H1 (cell line): Measurements from ENCODE around the gene KNDC1. TPM values are rescaled to one million over a fixed set of nuclear protein-coding genes. Genes with fewer than 3 reads are reported as not detected.

ENCODE experiments used
- CTCF ChIA-PET: fragments of 300-600 bp; sonication (Branson Sonifier 250); formaldehyde crosslinking; loops from one replicate; lab custom pipeline; 2021; ENCODE audit not compliant: partially characterized antibody; lab: Charles Lee
- POLR2A ChIA-PET: fragments of 300-600 bp; sonication (Branson Sonifier 250); formaldehyde crosslinking; loops from one replicate; lab custom pipeline; 2021; ENCODE audit warnings: inconsistent platforms; ENCODE audit not compliant: partially characterized antibody; lab: Charles Lee
- DNase-seq, 2 experiments: peaks; one replicate each; pipeline versions ENCODE4 v3.0.0 to v3.0.0-alpha.2; 2010 to 2022; ENCODE audit warnings: low spot score in 2 of 2, low read depth in 1 of 2, mixed read lengths in 1 of 2
- FAIRE-seq: peaks from 2 replicates; lab custom pipeline; 2011; peaks lifted over from hg19 to GRCh38; lab: Jason Lieb, UNC
- H2AFZ ChIP-seq: 2 replicates; pipeline ENCODE4 v1.8.1; 2012; ENCODE audit warnings: low read length, inconsistent platforms
- H2AK5ac ChIP-seq: 2 replicates; pipeline ENCODE4 v1.6.1; 2013; ENCODE audit warnings: low read depth, low read length
- H2BK120ac ChIP-seq: replicated peaks from 2 replicates; pipeline ENCODE3; 2013; ENCODE audit warnings: low read depth, low read length, inconsistent platforms
- H2BK12ac ChIP-seq: 2 replicates; pipeline ENCODE4 v1.6.1; 2013; ENCODE audit warnings: low read depth, low read length
- H2BK15ac ChIP-seq: 2 replicates; pipeline ENCODE4 v1.6.1; 2013; ENCODE audit warnings: low read length
- H2BK20ac ChIP-seq: 2 replicates; pipeline ENCODE4 v1.6.1; 2013; ENCODE audit warnings: low read length
- H2BK5ac ChIP-seq: 2 replicates; pipeline ENCODE4 v1.6.1; 2013; ENCODE audit warnings: low read depth, low read length
- H3K14ac ChIP-seq: 2 replicates; pipeline ENCODE4 v1.6.1; 2013; ENCODE audit warnings: inconsistent platforms; ENCODE audit not compliant: insufficient read length
- H3K18ac ChIP-seq: 2 replicates; pipeline ENCODE4 v1.6.1; 2013; ENCODE audit warnings: low read length; ENCODE audit errors: extremely low read depth
- H3K23ac ChIP-seq: 2 replicates; pipeline ENCODE4 v1.6.1; 2013; ENCODE audit warnings: inconsistent platforms; ENCODE audit not compliant: insufficient read length
- H3K23me2 ChIP-seq: 2 replicates; pipeline ENCODE4 v1.6.1; 2013; ENCODE audit warnings: low read depth, low read length
- H3K27ac ChIP-seq: 2 replicates; pipeline ENCODE4 v1.6.1; 2011; ENCODE audit warnings: low read depth, low read length, inconsistent platforms
- H3K27me3 ChIP-seq, 4 experiments: replicated peaks in 1 of 4; 1 replicate in 1 of 4; 2 replicates in 3 of 4; pipeline versions ENCODE4 v1.6.1 to v1.8.1; 2011 to 2013; ENCODE audit warnings: low read length in 3 of 4, mild to moderate bottlenecking in 3 of 4, inconsistent platforms in 2 of 4, mixed read lengths in 2 of 4, moderate library complexity in 1 of 4; ENCODE audit not compliant: control insufficient read depth in 3 of 4, insufficient read depth in 3 of 4; ENCODE audit errors: extremely low read depth in 1 of 4
- H3K36me3 ChIP-seq, 4 experiments: 2 replicates each; pipeline versions ENCODE4 v1.6.1 to v1.8.1; 2011 to 2013; ENCODE audit warnings: mild to moderate bottlenecking in 4 of 4, low read length in 3 of 4, moderate library complexity in 2 of 4, control low read depth in 1 of 4, inconsistent platforms in 1 of 4; ENCODE audit not compliant: insufficient read depth in 4 of 4, control insufficient read depth in 2 of 4
- H3K4ac ChIP-seq: replicated peaks from 2 replicates; pipeline ENCODE3; 2013; ENCODE audit warnings: low read length, low read depth, mixed read lengths, inconsistent platforms; ENCODE audit not compliant: insufficient read length
- H3K4me1 ChIP-seq, 4 experiments: replicated peaks in 1 of 4; 1 replicate in 1 of 4; 2 replicates in 3 of 4; pipeline versions ENCODE4 v1.6.1 to v1.8.1; 2011 to 2013; ENCODE audit warnings: low read length in 3 of 4, inconsistent platforms in 2 of 4, mixed read lengths in 1 of 4; ENCODE audit not compliant: insufficient read depth in 4 of 4, control insufficient read depth in 3 of 4
- H3K4me2 ChIP-seq, 2 experiments: 2 replicates each; pipeline versions ENCODE4 v1.6.1 to v1.8.1; 2011 to 2013; ENCODE audit warnings: low read depth in 2 of 2, low read length in 2 of 2, control low read depth in 1 of 2, inconsistent platforms in 1 of 2, mild to moderate bottlenecking in 1 of 2; ENCODE audit not compliant: insufficient read depth in 1 of 2
- H3K4me3 ChIP-seq, 4 experiments: fragments of 200-600, 300-600 bp in 1 of 4; sonication (generic), shearing (Covaris generic), sonication (Bioruptor Twin) in 1 of 4; 2 replicates each; pipeline versions ENCODE4 v1.5.1 to v1.8.1; 2011 to 2016; ENCODE audit warnings: low read length in 4 of 4, low read depth in 3 of 4, control low read depth in 2 of 4, inconsistent platforms in 2 of 4, mild to moderate bottlenecking in 2 of 4, mixed read lengths in 1 of 4, moderate library complexity in 1 of 4; ENCODE audit not compliant: insufficient read depth in 2 of 4; ENCODE audit errors: extremely low read depth in 1 of 4
- H3K56ac ChIP-seq: replicated peaks from 2 replicates; pipeline ENCODE3; 2013; ENCODE audit warnings: low read depth, mild to moderate bottlenecking, mixed read lengths, low read length, inconsistent platforms; ENCODE audit not compliant: insufficient read length
- H3K79me1 ChIP-seq: 2 replicates; pipeline ENCODE4 v1.6.1; 2013; ENCODE audit warnings: low read depth, low read length, control low read depth
- H3K79me2 ChIP-seq, 2 experiments: 2 replicates each; pipeline versions ENCODE4 v1.6.1 to v1.8.1; 2012 to 2013; ENCODE audit warnings: low read length in 2 of 2, mild to moderate bottlenecking in 2 of 2, inconsistent platforms in 1 of 2; ENCODE audit not compliant: insufficient read depth in 2 of 2, control insufficient read depth in 1 of 2
- H3K9ac ChIP-seq, 4 experiments: replicated peaks in 1 of 4; 1 replicate in 1 of 4; 2 replicates in 3 of 4; pipeline versions ENCODE4 v1.6.1 to v1.8.1; 2011 to 2013; ENCODE audit warnings: low read depth in 3 of 4, low read length in 3 of 4, control low read depth in 2 of 4, mild to moderate bottlenecking in 2 of 4, moderate library complexity in 2 of 4, inconsistent platforms in 1 of 4; ENCODE audit errors: extremely low read depth in 1 of 4
- H3K9me3 ChIP-seq, 2 experiments: 2 replicates each; pipeline versions ENCODE4 v1.6.1 to v1.8.1; 2012 to 2013; ENCODE audit warnings: mild to moderate bottlenecking in 2 of 2, moderate library complexity in 2 of 2, control low read depth in 1 of 2, inconsistent platforms in 1 of 2, low read depth in 1 of 2, low read length in 1 of 2, mixed read lengths in 1 of 2; ENCODE audit not compliant: insufficient read depth in 2 of 2
- H4K20me1 ChIP-seq, 2 experiments: replicated peaks in 1 of 2; 2 replicates each; pipeline versions ENCODE3 to v1.8.1; 2011 to 2013; ENCODE audit warnings: inconsistent platforms in 2 of 2, low read length in 2 of 2, mild to moderate bottlenecking in 1 of 2; ENCODE audit not compliant: insufficient read depth in 2 of 2, control insufficient read depth in 1 of 2
- H4K5ac ChIP-seq: 2 replicates; pipeline ENCODE4 v1.6.1; 2013; ENCODE audit warnings: low read length, low read depth, mixed read lengths, inconsistent platforms; ENCODE audit not compliant: insufficient read length
- H4K8ac ChIP-seq: 2 replicates; pipeline ENCODE4 v1.8.0; 2013; ENCODE audit warnings: mild to moderate bottlenecking, moderate library complexity, low read length, inconsistent platforms; ENCODE audit not compliant: insufficient read depth; ENCODE audit errors: extremely low read depth
- H4K91ac ChIP-seq: replicated peaks from 2 replicates; pipeline ENCODE3; 2013; ENCODE audit warnings: low read length, mixed read lengths, inconsistent platforms; ENCODE audit not compliant: insufficient read length
- CREB1 ChIP-seq: IDR thresholded peaks from 2 replicates; pipeline ENCODE4 v1.6.1; 2012; ENCODE audit warnings: inconsistent platforms
- EGR1 ChIP-seq: IDR thresholded peaks from 2 replicates; pipeline ENCODE4 v1.6.1; 2011; ENCODE audit warnings: low read depth, low read length, borderline replicate concordance
- FOSL1 ChIP-seq: IDR thresholded peaks from 2 replicates; pipeline ENCODE4 v1.6.1; 2011; ENCODE audit warnings: mild to moderate bottlenecking, low read depth, low read length, moderate library complexity; ENCODE audit not compliant: insufficient read depth
- HDAC2 ChIP-seq, 2 experiments: fragments of 300-600 bp in 1 of 2; sonication (generic) in 1 of 2; IDR thresholded peaks; 2 replicates each; pipeline ENCODE4 v1.6.1; 2011 to 2012; ENCODE audit warnings: low read depth in 2 of 2, low read length in 2 of 2, mild to moderate bottlenecking in 2 of 2, moderate library complexity in 2 of 2, borderline replicate concordance in 1 of 2, inconsistent platforms in 1 of 2
- HDAC6 ChIP-seq: IDR thresholded peaks from one replicate; pipeline ENCODE4 v1.7.1; 2012; ENCODE audit warnings: low read depth, mild to moderate bottlenecking, inconsistent platforms, low read length, moderate library complexity
- MAX ChIP-seq: IDR thresholded peaks from 2 replicates; pipeline ENCODE4 v1.6.1; 2012; ENCODE audit warnings: inconsistent platforms
- RFX5 ChIP-seq: IDR thresholded peaks from 2 replicates; pipeline ENCODE4 v1.6.1; 2011; ENCODE audit warnings: low read depth, low read length, improper control_type of control experiment, borderline replicate concordance
- SIRT6 ChIP-seq: IDR thresholded peaks from one replicate; pipeline ENCODE4 v1.7.1; 2012; ENCODE audit warnings: low read length, inconsistent platforms
- SP1 ChIP-seq: IDR thresholded peaks from 2 replicates; pipeline ENCODE4 v1.6.1; 2011; ENCODE audit warnings: low read depth, low read length
- TEAD4 ChIP-seq: IDR thresholded peaks from 2 replicates; pipeline ENCODE4 v1.6.1; 2012; ENCODE audit warnings: low read depth, low read length, inconsistent platforms, mixed read lengths
- WGBS, 2 experiments: shearing (Covaris generic) in 1 of 2; methylation state at CpG; one replicate each; pipeline versions ENCODE4 v1.1.6 to v1.1.7; 2013 to 2015; ENCODE audit warnings: low lambda C conversion rate in 2 of 2, mixed read lengths in 2 of 2, inconsistent platforms in 1 of 2, low coverage in 1 of 2, missing lambda C conversion rate in 1 of 2; ENCODE audit not compliant: insufficient replicate concordance in 2 of 2, insufficient coverage in 1 of 2, insufficient read length in 1 of 2; ENCODE audit errors: extremely low coverage in 1 of 2, missing lambda C conversion rate in 1 of 2; 5-methylcytosine and 5-hydroxymethylcytosine counted together
- polyA plus RNA-seq, 7 experiments: library from polyadenylated mRNA; depleted of rRNA in 3 of 7; stranded (reverse) in 5 of 7; unstranded in 2 of 7; fragments of >200 nt in 5 of 7; fragments of 200-250 nt in 2 of 7; gene quantifications; 1 replicate in 5 of 7; 2 replicates in 1 of 7; 4 replicates in 1 of 7; pipeline versions ENCODE4 v1.2.1 to v1.2.3, GENCODE V29; 2011 to 2013; ENCODE audit warnings: missing spikeins in 2 of 7, mixed read lengths in 2 of 7
- total RNA-seq: library from RNA; stranded (reverse); fragmentation: NEBNext Ultra II Directional; extraction: Animal tissue kit (Norgen Biotek cat#: 25700); gene quantifications from 2 replicates; pipeline ENCODE4 v1.2.1, GENCODE V29; 2021

The KNDC1 gene
- total and polyA plus RNA-seq, 2 of the 8 experiments (the other 6 are each of a cell fraction or from before 2014, with no cell fraction given), result 7.5 to 16.7 TPM

DNA sequence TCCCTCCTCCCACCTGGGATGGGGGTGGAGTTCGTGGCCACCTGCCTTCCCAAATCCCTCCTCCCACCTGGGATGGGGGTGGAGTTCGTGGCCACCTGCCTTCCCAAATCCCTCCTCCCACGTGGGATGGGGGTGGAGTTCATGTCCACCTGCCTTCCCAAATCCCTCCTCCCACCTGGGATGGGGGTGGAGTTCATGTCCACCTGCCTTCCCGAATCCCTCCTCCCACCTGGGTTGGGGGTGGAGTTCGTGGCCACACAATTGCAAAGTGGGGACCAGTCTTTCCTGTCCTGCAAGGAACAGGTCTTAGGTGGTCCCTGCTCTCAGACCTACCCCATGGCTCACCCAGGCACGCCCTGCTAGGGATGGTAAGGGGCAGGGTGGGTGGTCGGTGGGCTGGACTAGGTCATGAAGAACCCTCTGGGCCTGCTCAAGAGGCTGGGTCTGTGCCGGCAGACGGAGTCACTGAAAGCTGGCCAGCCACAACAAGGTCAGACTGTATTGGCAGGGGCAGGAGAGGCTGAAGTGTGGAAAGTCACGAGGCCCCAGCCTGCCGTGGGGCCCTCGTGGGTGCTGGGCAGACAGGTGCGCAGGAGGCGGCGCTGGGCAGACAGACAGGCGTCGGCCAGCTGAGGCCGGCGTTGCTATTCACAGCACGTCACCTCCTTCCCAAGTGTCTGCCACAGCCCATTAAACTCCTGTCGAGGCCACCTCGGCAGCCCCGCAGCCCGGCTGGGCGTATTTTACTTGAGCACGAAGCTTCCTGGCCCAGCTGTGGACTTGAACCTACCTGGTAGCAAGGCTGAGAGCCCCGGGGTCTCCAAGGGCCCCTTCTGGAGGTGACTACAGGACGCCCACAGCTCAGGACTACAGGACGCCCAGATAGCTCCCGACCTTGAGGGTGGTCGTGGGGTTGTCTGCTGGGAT lies 4.1 kb downstream of the KNDC1 start:
- Histone ChIP-seq H2AK5ac (no peak overlapping the region), H2BK15ac (peak overlapping the region; percentile 65; the same call in 1 of the 2 replicates), H3K14ac (no peak overlapping the region), H3K27ac (no peak overlapping the region), H3K4ac (no peak overlapping the region), H3K36me3 (peaks cover 2 to 18% (median 7%) of the 10 kb centered on the region in 4 experiments; a peak in 4 of 8 replicates), H3K23ac (no peak overlapping the region), H2BK120ac (peak overlapping the region; percentile 77), H3K4me3 (no peak overlapping the region), H4K20me1 (peaks cover 0 to 18% of the 10 kb centered on the region in 2 experiments), H2BK12ac (no peak overlapping the region; the same call in 1 of the 2 replicates), H3K4me1 (peaks cover 2 to 34% (median 20%) of the 10 kb centered on the region in 4 experiments), H3K18ac (peak overlapping the region; percentile 71), H2BK5ac (peak overlapping the region; percentile 76), H4K5ac (no peak overlapping the region), H3K79me2 (peaks cover 0 to 10% of the 10 kb centered on the region in 2 experiments; a peak in 1 of 4 replicates), H3K4me2 (no peak overlapping the region; a peak in 1 of 4 replicates), H2BK20ac (peak overlapping the region; percentile 9; the same call in 1 of the 2 replicates), H3K27me3 (peaks cover 0 to 3% (median 0%) of the 10 kb centered on the region in 4 experiments; a peak in 2 of 7 replicates), H2AFZ (no peak overlapping the region), H3K23me2 (peaks cover 9% of the 10 kb centered on the region; the same call in 1 of the 2 replicates), H4K8ac (peak overlapping the region; percentile 38; the same call in 1 of the 2 replicates), H4K91ac (peak overlapping the region; percentile 84), H3K56ac (no peak overlapping the region), H3K9ac (no peak overlapping the region), H3K79me1 (peaks cover 20% of the 10 kb centered on the region), H3K9me3 (no peaks in the 10 kb centered on the region)
- 86% methylated on average over 31 of the region's 31 CpGs; no CpG with 5 or more reads in 1 of the 2 experiments for WGBS, 2 experiments
- FAIRE-seq (peak; percentile 97), DNase-seq (peak in 1 of 2 experiments; percentile 76)
- ChIA-PET CTCF (interaction anchor here (0.8 to 3.8 kb wide), 3 partner anchors 12 to 111 kb away, joined by 3 to 18 read pairs (median 3); no protein-coding TSS in a partner anchor), POLR2A (interaction anchor here (0.7 to 0.8 kb wide), 2 partner anchors 13 to 16 kb away, joined by 3 read pairs; no protein-coding TSS in a partner anchor)
- TF ChIP-seq HDAC2 (IDR thresholded peaks at IDR 0.05; ENCODE audit: borderline replicate concordance in 1 of 2, low read depth in 2 of 2, low read length in 2 of 2) (no peak), TEAD4 (no peak), FOSL1 (no peak), EGR1 (peak; percentile 30; the same call in 1 of the 2 replicates), CREB1 (no peak), SP1 (no peak), HDAC6 (no peak), RFX5 (no peak), MAX (peak; percentile 35), SIRT6 (no peak)
